IMR-90 (cell line): ENCODE measurements around the gene AK3.

Source experiments
- CEBPB ChIP-seq: IDR thresholded peaks from 2 replicates; pipeline ENCODE4 v1.6.1; 2012; ENCODE audit warnings: low read depth, low read length, improper control_type of control experiment
- MAFK ChIP-seq: IDR thresholded peaks from 2 replicates; pipeline ENCODE4 v1.6.1; 2012; ENCODE audit warnings: low read depth, low read length, improper control_type of control experiment
- MAZ ChIP-seq: IDR thresholded peaks from 2 replicates; pipeline ENCODE4 v1.6.1; 2012; ENCODE audit warnings: low read depth, mild to moderate bottlenecking, low read length, improper control_type of control experiment, moderate library complexity, borderline replicate concordance
- NFE2L2 ChIP-seq: fragments of 150-350 bp; IDR thresholded peaks from 2 replicates; pipeline ENCODE4 v1.6.1; 2016; ENCODE audit warnings: low read depth, mild to moderate bottlenecking, low read length
- POLR2A ChIP-seq: IDR thresholded peaks from 2 replicates; pipeline ENCODE4 v1.6.1; 2012; ENCODE audit warnings: mild to moderate bottlenecking, low read depth, low read length
- RAD21 ChIP-seq: IDR thresholded peaks from 2 replicates; pipeline ENCODE4 v1.6.1; 2012; ENCODE audit warnings: low read length, improper control_type of control experiment
- RFX5 ChIP-seq: IDR thresholded peaks from 2 replicates; pipeline ENCODE4 v1.8.0; 2012; ENCODE audit warnings: low read depth, mild to moderate bottlenecking, low read length, moderate library complexity
- TF ChIP-seq, protein P1 (sequence below): conservative IDR thresholded peaks from 2 replicates; pipeline ENCODE4 v1.5.1; 2012; ENCODE audit warnings: mild to moderate bottlenecking, low read depth, low read length, improper control_type of control experiment

DNA sequence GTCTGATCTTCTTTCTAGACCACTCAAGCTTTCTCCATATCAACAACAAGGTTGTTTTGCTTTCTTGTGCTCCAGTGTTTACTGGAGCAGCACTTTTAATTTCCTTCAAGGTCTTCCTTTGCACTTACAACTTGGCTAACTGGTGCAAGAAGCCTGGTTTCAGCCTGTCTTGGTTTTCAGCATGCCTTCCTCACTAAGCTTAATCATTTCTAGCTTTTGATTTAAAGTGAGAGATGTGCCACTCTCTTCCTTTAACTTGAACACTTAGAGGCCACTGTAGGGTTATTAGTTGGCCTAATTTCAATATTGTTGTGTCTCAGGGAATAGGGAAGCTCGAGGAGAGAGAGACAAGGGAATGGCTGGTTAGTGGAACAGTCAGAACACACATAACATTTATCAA is 13.4 kb downstream of the AK3 start:
- no peak for TF ChIP-seq MAFK
- TF ChIP-seq RAD21: no peak
- TF ChIP-seq, protein P1, sequence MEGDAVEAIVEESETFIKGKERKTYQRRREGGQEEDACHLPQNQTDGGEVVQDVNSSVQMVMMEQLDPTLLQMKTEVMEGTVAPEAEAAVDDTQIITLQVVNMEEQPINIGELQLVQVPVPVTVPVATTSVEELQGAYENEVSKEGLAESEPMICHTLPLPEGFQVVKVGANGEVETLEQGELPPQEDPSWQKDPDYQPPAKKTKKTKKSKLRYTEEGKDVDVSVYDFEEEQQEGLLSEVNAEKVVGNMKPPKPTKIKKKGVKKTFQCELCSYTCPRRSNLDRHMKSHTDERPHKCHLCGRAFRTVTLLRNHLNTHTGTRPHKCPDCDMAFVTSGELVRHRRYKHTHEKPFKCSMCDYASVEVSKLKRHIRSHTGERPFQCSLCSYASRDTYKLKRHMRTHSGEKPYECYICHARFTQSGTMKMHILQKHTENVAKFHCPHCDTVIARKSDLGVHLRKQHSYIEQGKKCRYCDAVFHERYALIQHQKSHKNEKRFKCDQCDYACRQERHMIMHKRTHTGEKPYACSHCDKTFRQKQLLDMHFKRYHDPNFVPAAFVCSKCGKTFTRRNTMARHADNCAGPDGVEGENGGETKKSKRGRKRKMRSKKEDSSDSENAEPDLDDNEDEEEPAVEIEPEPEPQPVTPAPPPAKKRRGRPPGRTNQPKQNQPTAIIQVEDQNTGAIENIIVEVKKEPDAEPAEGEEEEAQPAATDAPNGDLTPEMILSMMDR: no peak
- TF ChIP-seq POLR2A: no peak
- TF ChIP-seq RFX5: no peak
- no peak for TF ChIP-seq CEBPB
- no peak for TF ChIP-seq MAZ
- TF ChIP-seq NFE2L2: no peak
